MG63 (cell line): ENCODE results near the gene EPHB1. TPM values are rescaled to one million over a fixed set of nuclear protein-coding genes. Genes with fewer than 3 reads are reported as not detected.
"Not testable (repeated sequence)": the region's sequence is repeated elsewhere in the genome, so short reads cannot be mapped to it uniquely, and the experiment has no call there.

Experiments used
- DNase-seq: peaks from one replicate; pipeline ENCODE4 v3.0.0-alpha.2; 2020
- H3K27me3 ChIP-seq: fragments of 250-450 bp; sonication (Bioruptor Pico); 2 replicates; pipeline ENCODE4 v1.5.1; 2020; ENCODE audit warnings: mild to moderate bottlenecking, moderate library complexity
- H3K36me3 ChIP-seq: fragments of 250-450 bp; sonication (Bioruptor Pico); 2 replicates; pipeline ENCODE4 v1.5.1; 2020; ENCODE audit warnings: mild to moderate bottlenecking, moderate library complexity
- H3K4me3 ChIP-seq: fragments of 250-450 bp; sonication (Bioruptor Pico); 2 replicates; pipeline ENCODE4 v1.5.1; 2020; ENCODE audit warnings: mild to moderate bottlenecking, moderate library complexity
- H3K9me3 ChIP-seq: fragments of 250-450 bp; sonication (Bioruptor Pico); 2 replicates; pipeline ENCODE4 v1.5.1; 2020; ENCODE audit warnings: mild to moderate bottlenecking, moderate library complexity
- total RNA-seq: library from RNA; depleted of rRNA; stranded (reverse); fragments of >200 nt; shearing (Covaris generic); gene quantifications from 2 replicates; pipeline ENCODE4 v1.2.3, GENCODE V29; 2014; ENCODE audit warnings: low replicate concordance

Gene EPHB1
- total RNA-seq, 1 experiment from 2014 or later = not detected

DNA sequence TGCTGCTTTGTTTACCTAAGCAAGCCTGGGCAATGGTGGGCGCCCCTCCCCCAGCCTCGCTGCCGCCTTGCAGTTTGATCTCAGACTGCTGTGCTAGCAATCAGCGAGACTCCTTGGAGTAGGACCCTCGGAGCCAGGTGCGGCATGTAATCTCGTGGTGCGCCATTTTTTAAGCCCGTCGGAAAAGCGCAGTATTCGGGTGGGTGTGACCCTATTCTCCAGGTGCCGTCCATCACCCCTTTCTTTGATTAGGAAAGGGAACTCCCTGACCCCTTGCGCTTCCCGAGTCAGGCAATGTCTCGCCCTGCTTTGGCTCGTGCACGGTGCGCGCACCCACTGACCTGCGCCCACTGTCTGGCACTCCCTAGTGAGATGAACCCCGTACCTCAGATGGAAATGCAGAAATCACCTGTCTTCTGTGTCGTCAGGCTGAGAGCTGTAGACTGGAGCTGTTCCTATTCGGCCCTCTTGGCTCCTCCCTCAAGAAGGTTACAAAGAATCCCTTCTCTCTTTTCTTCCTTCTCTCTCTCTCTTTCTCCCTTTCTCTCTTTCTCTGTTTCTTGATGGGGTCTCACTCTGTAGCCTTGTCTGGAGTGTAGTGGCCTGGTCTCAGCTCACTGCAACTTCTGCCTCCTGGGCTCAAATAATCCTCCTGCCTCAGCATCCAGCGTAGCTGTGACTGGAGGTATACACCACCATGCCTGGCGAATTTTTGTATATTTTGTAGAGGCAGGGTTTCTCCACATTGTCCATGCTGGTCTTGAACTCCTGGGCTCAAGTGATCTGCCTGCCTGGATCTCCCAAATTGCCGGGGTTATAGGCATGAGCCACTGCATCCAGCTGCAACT lies 235.9 kb downstream of the EPHB1 start:
- H3K27me3 ChIP-seq = peaks cover 11% of the 10 kb centered on the region
- H3K36me3 ChIP-seq, H3K4me3 ChIP-seq, H3K9me3 ChIP-seq, DNase-seq: not testable (repeated sequence)

DNA sequence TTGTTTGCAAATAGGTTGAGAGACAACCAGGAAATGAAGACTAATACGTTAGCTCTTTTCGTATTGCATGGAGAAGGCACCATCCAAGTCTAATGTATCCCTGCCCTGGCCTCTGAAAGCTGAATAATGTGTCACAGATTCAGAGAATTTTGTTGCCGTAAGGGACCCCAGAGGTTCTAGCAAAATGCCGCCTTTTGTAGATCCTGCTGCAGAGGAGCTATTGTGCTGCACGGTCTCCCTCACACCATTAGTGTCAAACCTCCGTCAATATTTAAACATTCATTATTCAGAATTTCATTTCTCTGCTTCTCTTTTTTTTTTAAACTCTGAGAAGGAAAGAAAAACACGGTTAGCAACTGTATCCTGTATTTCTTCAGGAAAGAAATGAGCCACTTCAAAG lies 238.7 kb downstream of the EPHB1 start:
- no peaks in the 10 kb centered on the region for H3K9me3 ChIP-seq
- no peak for DNase-seq
- H3K4me3 ChIP-seq = no peak overlapping the region
- no peaks in the 10 kb centered on the region for H3K36me3 ChIP-seq
- H3K27me3 ChIP-seq = peaks cover 11% of the 10 kb centered on the region

DNA sequence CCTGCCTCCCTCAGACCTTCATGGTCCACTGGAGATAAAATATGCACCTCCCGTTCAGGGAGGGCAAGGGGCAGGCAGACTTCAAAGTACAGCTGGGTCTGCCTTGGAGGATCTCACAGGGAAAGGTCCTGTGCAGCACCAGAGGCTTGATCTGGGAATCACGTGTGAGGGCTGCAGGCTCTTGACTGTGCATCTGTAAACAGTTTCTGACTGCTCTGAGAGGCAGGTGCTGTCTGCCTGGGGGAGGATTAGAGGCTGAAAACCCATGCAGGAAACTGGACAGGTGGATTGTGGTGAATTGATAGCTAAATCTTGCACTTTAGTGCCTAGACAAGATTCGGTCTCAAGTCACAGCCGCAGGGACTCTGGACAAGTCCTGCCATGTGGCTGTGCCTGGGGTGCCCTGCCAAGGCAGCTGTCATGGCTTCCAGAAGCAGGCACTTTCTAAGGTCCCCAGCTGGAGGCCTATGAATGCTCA lies 239.3 kb downstream of the EPHB1 start:
- Histone ChIP-seq H3K36me3 (no peaks in the 10 kb centered on the region), H3K4me3 (no peak overlapping the region), H3K9me3 (no peaks in the 10 kb centered on the region), H3K27me3 (peaks cover 11% of the 10 kb centered on the region)
- DNase-seq = no peak

DNA sequence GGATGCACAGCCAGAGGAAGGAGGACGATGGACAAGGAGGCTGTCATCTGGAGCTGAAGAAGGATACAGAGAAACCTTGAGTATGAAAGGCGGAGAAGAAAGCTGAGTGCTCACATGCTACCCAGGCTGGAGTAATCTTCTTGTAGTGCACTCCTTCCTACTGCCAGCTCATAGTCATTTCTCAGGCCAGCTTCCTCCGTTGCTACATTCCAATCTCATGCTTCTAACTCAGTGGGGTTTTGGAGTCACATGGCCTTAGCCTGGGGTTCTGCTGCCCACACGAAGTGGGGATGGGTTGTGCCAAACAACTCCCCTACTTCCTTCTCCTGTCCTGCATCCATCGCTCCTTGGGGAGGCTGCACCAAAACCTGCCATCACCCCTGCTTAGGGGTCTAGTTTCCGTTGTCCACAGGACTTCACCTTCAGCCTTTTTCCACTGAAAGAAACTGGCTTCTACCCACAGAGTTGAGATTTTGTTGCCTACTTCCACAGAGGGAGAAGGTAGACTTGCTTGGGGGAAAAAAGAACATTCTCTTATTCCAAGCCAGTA lies 239.9 kb downstream of the EPHB1 start:
- Histone ChIP-seq H3K27me3 (peaks cover 11% of the 10 kb centered on the region), H3K36me3 (no peaks in the 10 kb centered on the region), H3K4me3 (no peak overlapping the region), H3K9me3 (no peaks in the 10 kb centered on the region)
- no peak for DNase-seq

DNA sequence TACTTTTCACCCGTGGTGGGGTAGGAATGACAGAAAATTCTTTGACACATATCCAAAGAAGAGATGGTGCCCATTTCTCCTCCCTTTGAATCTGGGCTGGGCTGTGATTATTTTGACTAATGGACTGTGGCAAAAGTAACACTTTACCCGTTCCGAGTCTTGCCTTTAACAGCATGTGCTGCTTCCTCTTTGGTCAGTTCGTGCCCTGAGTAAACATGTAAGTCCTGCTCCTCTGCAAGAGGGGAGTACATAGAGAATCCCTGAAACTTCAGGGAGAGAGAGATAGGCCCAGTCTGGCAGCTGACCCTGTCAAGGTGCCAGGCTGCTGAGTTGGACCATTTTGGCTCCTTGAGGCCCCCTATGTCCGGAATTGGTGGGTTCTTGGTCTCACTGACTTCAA lies 243.1 kb downstream of the EPHB1 start:
- H3K4me3 ChIP-seq = no peak overlapping the region
- no peaks in the 10 kb centered on the region for H3K9me3 ChIP-seq
- no peaks in the 10 kb centered on the region for H3K36me3 ChIP-seq
- DNase-seq = no peak
- H3K27me3 ChIP-seq = no peaks in the 10 kb centered on the region; the same call in 1 of the 2 replicates

DNA sequence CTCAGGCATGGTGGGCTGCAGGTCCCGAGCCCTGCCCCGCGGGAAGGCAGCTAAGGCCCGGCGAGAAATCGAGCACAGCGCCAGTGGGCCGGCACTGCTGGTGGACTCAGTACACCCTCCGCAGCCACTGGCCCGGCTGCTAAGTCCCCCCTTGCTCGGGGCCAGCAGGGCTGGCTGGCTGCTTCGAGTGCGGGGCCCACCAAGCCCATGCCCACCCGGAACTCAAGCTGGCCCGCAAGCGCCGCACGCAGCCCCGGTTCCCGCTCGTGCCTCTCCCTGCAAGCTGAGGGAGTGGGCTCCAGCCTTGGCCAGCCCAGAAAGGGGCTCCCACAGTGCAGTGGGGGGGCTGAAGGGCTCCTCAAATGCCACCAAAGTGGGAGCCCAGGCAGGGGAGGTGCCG lies 244.5 kb downstream of the EPHB1 start:
- H3K36me3 ChIP-seq, H3K9me3 ChIP-seq, DNase-seq, H3K4me3 ChIP-seq, H3K27me3 ChIP-seq: not testable (repeated sequence)

DNA sequence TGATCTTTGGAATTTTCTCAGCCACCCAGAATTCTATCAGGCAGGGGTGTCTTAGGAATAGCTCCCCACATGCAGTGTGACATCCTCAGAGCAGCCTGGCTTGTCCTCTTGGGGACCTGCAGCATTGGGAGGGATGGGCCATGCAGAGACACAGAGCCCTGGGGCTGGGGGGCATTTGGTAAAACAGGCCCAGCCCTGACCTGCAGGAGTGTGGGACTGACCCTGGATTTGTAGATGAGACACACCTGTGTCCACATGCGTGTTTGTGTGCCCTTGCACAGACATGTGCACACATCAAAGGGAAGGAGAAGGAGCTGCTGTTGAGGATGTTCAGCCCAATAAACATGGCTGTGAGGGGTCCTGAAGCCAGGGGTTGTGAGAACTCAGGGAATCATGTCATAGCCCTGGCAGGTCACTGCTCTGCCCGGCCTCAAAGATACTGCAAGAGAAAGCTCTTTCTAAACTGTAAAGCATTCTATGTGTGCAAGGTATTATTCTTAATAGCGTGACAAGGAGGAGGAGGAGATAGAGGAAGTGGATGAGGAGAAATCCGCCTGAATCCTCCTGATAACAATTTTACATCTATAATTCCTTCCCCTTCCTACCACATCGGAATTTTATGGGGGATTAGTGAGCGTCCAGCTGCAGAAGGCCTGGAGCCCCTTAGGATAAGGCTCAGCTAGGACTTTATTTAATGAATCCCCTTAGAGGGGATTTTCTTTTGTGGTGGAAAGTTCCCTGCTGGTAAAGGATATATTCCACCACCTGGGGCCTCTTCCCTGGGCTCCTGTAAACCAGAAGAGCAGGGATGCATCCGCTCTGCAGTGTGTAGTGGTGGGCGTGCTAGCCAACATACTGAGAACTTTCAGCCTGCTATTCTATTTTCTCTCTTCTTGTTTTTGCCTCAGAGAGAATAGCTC lies 245.5 kb downstream of the EPHB1 start:
- H3K4me3 ChIP-seq = no peak overlapping the region

DNA sequence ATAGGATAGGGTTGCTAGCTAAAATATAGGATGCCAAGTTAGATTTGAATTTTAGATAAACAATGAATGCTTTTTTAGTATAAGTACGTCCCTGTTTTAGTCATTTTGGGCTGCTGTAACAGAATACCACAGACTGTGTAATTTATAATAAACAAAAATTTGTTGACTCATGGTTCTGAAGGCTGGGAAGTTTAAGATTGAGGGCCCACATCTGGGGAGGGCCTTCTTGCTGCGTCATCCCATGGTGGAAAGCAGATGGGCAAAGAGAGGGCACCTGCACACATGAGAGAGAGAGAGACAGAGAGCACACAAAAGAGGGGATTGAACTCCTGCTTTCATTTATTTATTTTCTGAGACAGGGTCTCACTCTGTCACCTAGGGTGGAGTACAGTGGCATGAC lies 246.5 kb downstream of the EPHB1 start:
- H3K4me3 ChIP-seq = no peak overlapping the region
- H3K9me3 ChIP-seq = no peaks in the 10 kb centered on the region
- DNase-seq = peak; percentile 44
- no peaks in the 10 kb centered on the region for H3K27me3 ChIP-seq
- no peaks in the 10 kb centered on the region for H3K36me3 ChIP-seq

More for the DNA sequence above, 245.5 kb downstream of the EPHB1 start:
- H3K27me3 ChIP-seq = no peaks in the 10 kb centered on the region
- no peaks in the 10 kb centered on the region for H3K9me3 ChIP-seq
- H3K36me3 ChIP-seq = no peaks in the 10 kb centered on the region
- no peak for DNase-seq

DNA sequence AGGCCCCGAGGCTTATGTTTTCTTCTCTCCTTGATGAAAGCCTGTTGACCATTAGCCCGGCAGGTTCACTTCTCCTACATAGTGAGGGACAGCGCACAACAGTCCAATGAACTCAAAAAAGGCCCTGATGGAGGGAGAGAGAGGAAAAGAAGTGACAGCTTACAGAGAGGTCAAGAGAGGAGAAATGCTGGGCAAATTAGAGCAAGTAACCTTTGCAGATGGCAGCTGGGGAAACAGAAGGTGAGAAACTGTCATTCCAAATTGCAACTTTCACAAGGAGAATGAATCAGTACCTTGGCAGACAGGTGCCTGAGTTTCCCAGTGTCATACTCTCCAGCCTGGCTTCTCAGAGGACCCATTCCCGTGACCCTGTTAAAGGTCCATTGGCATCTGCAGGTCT lies 252.0 kb downstream of the EPHB1 start:
- DNase-seq = no peak
- H3K36me3 ChIP-seq = no peaks in the 10 kb centered on the region
- H3K9me3 ChIP-seq = no peaks in the 10 kb centered on the region
- H3K4me3 ChIP-seq = no peak overlapping the region
- H3K27me3 ChIP-seq = peaks cover 4% of the 10 kb centered on the region

DNA sequence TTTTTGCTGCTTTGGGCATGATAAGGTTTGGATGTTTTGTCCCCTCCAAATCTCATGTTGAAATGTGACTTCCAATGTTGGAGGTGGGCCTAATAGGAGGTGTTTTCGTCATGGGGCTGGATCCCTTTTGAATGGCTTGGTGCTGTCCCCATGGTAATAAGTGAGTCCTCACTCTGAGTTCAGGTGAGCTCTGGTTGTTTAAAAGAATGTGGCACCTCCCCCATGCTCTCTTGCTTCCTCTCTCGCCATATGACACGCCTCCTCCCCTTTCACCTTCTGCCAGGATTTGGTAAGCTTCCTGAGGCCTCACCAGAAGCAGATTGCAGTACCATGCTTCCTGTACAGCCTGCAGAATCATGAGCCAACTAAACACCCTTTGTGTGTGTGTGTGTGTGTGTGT lies 255.5 kb downstream of the EPHB1 start:
- H3K36me3 ChIP-seq = no peaks in the 10 kb centered on the region
- H3K27me3 ChIP-seq = peaks cover 5% of the 10 kb centered on the region
- no peaks in the 10 kb centered on the region for H3K9me3 ChIP-seq
- no peak for DNase-seq
- no peak overlapping the region for H3K4me3 ChIP-seq

DNA sequence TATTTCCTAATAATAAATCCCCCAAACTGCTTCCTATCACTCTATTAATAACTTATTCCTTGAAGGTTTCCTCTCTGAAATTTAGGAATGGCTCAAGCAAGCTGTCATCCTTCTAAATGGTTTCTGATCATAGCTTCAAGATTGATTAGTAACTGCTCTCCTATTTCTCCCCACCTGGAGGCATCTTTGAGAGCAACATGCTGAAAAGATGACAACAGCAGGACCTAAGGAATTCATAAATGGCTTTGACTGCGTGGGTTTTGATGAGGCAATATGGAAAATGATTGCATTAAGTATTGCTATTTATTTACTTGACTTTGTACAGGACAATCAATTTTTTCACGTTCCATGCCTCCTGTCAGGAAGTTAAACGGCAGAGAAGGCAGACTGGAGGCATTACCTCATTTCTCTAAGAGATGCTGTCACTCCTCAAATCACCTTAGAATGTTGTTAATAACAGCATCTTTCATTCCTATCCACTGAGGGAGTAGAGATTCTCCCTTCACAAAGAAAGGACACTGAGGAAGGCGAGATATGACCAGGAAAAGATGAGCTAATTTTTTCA lies 256.4 kb downstream of the EPHB1 start:
- DNase-seq = no peak
- peaks cover 5% of the 10 kb centered on the region for H3K27me3 ChIP-seq
- no peak overlapping the region for H3K4me3 ChIP-seq
- no peaks in the 10 kb centered on the region for H3K36me3 ChIP-seq
- no peaks in the 10 kb centered on the region for H3K9me3 ChIP-seq

DNA sequence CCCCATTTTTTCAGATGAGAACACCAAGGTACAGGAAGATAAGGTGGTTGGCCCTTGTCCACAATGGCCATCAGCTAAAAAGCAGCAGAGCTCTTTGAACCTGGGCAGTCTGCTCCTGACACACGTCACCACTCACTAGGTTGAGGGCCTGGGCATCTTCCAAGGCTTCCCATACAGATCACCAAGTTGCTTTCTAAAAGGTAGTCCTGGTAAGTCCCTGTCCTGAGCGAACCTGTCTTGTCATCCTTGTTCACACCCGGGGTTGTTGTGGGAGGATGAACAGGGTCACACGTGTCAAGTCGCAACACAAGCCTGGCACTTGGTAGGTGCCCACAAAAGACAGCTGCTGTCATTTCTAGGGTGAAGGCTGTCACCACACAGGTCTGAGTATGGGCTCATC lies 260.4 kb downstream of the EPHB1 start:
- DNase-seq = no peak
- Histone ChIP-seq H3K4me3 (no peak overlapping the region), H3K9me3 (no peaks in the 10 kb centered on the region), H3K27me3 (peaks cover 5% of the 10 kb centered on the region), H3K36me3 (no peaks in the 10 kb centered on the region)

DNA sequence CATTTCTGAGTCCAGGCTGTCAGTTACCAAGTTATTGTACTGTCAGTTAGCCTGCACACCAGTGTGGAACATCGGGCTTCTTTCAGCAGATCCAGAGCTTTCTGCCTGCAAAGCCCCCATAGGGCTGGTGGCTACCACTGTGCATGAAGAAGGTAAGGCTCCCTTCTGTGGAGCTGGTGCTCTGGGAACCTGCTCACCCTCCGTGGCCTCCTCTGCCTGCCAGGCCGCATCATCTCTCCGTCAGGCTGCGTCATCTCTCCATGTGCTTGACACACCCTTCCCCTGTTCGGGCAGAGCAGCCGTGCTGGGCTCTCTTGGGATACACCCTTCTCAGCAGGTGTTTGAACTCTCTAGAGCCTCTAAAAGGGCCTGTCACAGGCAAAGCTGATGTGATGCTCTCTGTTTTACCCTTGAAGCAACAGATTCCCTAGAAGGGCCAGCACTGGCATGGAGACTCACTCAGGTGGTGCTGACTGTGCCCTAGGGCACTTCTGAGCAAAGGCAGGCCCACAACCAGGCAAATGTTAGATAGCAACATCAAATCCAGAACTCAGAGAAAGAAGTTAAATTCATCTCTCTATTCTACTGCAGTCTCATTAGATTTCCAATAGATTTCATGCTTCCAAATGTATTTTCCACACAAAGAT lies 261.1 kb downstream of the EPHB1 start:
- no peak for DNase-seq
- no peak overlapping the region for H3K4me3 ChIP-seq
- H3K27me3 ChIP-seq = peaks cover 5% of the 10 kb centered on the region
- no peaks in the 10 kb centered on the region for H3K36me3 ChIP-seq
- no peaks in the 10 kb centered on the region for H3K9me3 ChIP-seq

DNA sequence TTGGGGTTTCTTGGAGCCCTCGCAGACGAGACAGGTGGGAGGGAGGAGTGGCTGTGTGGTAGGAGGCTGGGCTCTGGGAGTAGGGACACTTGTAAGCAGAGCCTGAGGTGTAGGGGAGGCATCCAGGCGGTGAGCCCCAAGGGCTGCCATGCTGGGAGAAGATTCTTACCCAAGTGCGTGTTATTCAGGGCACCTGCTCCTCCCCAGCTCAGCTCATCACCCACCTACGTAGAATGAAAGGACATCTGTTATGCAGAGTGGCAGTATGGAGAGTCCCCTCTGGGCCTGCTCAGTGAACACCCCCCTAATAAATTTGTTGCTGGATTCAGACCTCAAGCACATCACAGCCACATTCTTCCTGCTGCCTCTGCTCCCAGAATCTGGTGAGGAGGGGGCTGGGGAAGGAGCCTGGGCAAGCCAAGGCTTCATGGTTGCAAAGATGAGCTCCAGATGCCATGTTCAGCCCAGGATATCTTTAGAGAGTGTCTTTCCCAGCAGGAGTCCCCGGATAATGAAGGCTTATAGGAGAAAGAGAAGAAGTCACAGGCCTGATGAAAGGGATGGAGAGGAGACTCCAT lies 261.8 kb downstream of the EPHB1 start:
- no peak for DNase-seq
- H3K9me3 ChIP-seq = no peaks in the 10 kb centered on the region
- no peaks in the 10 kb centered on the region for H3K36me3 ChIP-seq
- peaks cover 3% of the 10 kb centered on the region for H3K27me3 ChIP-seq
- no peak overlapping the region for H3K4me3 ChIP-seq

DNA sequence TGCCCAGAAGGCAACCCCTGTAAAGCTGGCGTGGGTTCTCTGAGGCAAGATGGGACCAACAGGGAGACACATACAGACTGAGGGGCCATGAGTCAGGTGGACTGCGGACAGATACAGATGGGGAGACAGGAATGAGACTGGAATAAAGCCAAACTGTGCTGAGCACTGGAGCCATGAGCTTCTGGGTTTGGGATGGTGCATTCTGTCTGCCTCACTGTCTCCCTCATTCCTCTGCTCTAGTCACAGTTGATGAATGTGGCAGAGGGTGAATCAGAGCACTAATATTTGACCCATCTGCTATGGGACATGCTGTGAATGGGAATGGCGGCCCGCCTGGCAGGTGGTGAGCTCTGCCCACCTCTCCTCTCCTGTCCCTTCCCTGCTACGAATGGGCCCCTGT lies 262.9 kb downstream of the EPHB1 start:
- no peak for DNase-seq
- Histone ChIP-seq H3K27me3 (no peaks in the 10 kb centered on the region), H3K36me3 (no peaks in the 10 kb centered on the region), H3K4me3 (no peak overlapping the region), H3K9me3 (no peaks in the 10 kb centered on the region)

DNA sequence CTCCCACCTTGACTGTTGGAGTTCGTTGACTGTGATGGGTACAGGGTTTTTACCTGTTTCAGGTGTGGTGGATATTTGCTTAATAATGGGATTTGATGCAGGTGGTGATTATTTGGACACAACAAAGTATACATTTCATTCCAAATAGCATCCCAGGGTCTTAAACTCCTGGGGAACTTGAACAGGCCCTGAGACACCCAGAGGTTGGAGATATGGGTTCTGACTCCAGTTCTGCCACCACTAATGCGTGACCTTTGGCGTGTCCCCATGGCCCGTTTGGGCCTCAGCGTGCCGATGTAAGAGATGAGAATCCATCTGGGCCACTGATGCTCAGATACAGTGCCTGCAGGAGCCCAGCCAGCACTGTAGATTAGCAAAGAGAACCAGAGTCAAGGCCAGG lies 264.5 kb downstream of the EPHB1 start:
- no peaks in the 10 kb centered on the region for H3K36me3 ChIP-seq
- no peaks in the 10 kb centered on the region for H3K9me3 ChIP-seq
- DNase-seq = no peak
- H3K4me3 ChIP-seq = no peak overlapping the region
- H3K27me3 ChIP-seq = no peaks in the 10 kb centered on the region
